SK-N-SH (cell line): ENCODE results near the gene SHE. TPM values are rescaled to one million over a fixed set of nuclear protein-coding genes. Genes with fewer than 3 reads are reported as not detected.

Source experiments
- CTCF ChIA-PET: fragments of 300-600, 350-600 bp; formaldehyde crosslinking; extraction: SDS; loops from one replicate; lab custom pipeline; 2021; lab: Yijun Ruan, JAX
- POLR2A ChIA-PET: fragments of 350-600 bp; sonication (Branson Sonifier 250); formaldehyde crosslinking; extraction: SDS; loops from one replicate; lab custom pipeline; 2020; ENCODE audit warnings: antibody characterized with exemption, inconsistent platforms; lab: Yijun Ruan, JAX
- DNase-seq: peaks from one replicate; pipeline ENCODE4 v3.0.0; 2012
- H2AFZ ChIP-seq: fragments of 200-600 bp; sonication (generic); 2 replicates; pipeline ENCODE4 v1.8.1; 2016; ENCODE audit warnings: antibody characterized with exemption, mild to moderate bottlenecking, low read depth
- H3F3A ChIP-seq: fragments of 200-600 bp; sonication (generic); replicated peaks from 2 replicates; pipeline ENCODE3; 2016; ENCODE audit warnings: antibody characterized with exemption, mild to moderate bottlenecking; ENCODE audit not compliant: insufficient read depth
- H3K27ac ChIP-seq, 2 experiments: fragments of 200-500 bp in 1 of 2; fragments of 200-600 bp in 1 of 2; sonication (Bioruptor generic) in 1 of 2; sonication (generic), shearing (Covaris generic) in 1 of 2; 2 replicates each; pipeline versions ENCODE4 v1.5.1 to v1.6.1; 2014 to 2016; ENCODE audit warnings: low read depth in 2 of 2, inconsistent platforms in 1 of 2, low read length in 1 of 2, mild to moderate bottlenecking in 1 of 2, mixed read lengths in 1 of 2
- H3K27me3 ChIP-seq: fragments of 200-600 bp; sonication (generic), shearing (Covaris generic); 2 replicates; pipeline ENCODE4 v1.6.1; 2016; ENCODE audit warnings: mixed run types; ENCODE audit not compliant: insufficient read depth
- H3K36me3 ChIP-seq, 2 experiments: fragments of 200-500 bp in 1 of 2; fragments of 200-600 bp in 1 of 2; sonication (Bioruptor generic) in 1 of 2; sonication (generic) in 1 of 2; replicated peaks in 1 of 2; 2 replicates each; pipeline versions ENCODE3 to v1.5.1; 2014 to 2016; ENCODE audit warnings: low read length in 1 of 2, mild to moderate bottlenecking in 1 of 2; ENCODE audit not compliant: insufficient read depth in 2 of 2, control insufficient read depth in 1 of 2
- H3K4me1 ChIP-seq, 2 experiments: fragments of 200-500 bp in 1 of 2; fragments of 200-600 bp in 1 of 2; sonication (Bioruptor generic) in 1 of 2; sonication (generic), shearing (Covaris generic) in 1 of 2; 2 replicates each; pipeline versions ENCODE4 v1.5.1 to v1.6.1; 2014 to 2016; ENCODE audit warnings: low read depth in 1 of 2, low read length in 1 of 2, mixed run types in 1 of 2; ENCODE audit not compliant: insufficient read depth in 2 of 2, control insufficient read depth in 1 of 2
- H3K4me2 ChIP-seq: fragments of 200-600 bp; sonication (generic), shearing (Covaris generic); 2 replicates; pipeline ENCODE4 v1.6.1; 2017; ENCODE audit warnings: mixed run types
- H3K4me3 ChIP-seq, 2 experiments: fragments of 200-500 bp in 1 of 2; fragments of 200-600 bp in 1 of 2; sonication (Bioruptor generic) in 1 of 2; sonication (generic), shearing (Covaris generic) in 1 of 2; 2 replicates each; pipeline versions ENCODE4 v1.5.1 to v1.8.1; 2014 to 2016; ENCODE audit warnings: low read depth in 2 of 2, inconsistent platforms in 1 of 2, low read length in 1 of 2, mild to moderate bottlenecking in 1 of 2, mixed read lengths in 1 of 2, moderate library complexity in 1 of 2
- H3K79me2 ChIP-seq: fragments of 200-600 bp; sonication (generic); 2 replicates; pipeline ENCODE4 v1.8.1; 2017; ENCODE audit warnings: mild to moderate bottlenecking; ENCODE audit not compliant: insufficient read depth
- H3K9ac ChIP-seq: fragments of 200-600 bp; sonication (generic); 2 replicates; pipeline ENCODE4 v1.6.1; 2017; ENCODE audit warnings: mixed run types
- H3K9me2 ChIP-seq: fragments of 200-600 bp; sonication (generic); 2 replicates; pipeline ENCODE4 v1.6.1; 2017; ENCODE audit warnings: mixed run types
- H3K9me3 ChIP-seq: fragments of 200-600 bp; sonication (generic); 2 replicates; pipeline ENCODE4 v1.6.1; 2017; ENCODE audit warnings: mixed run types, mild to moderate bottlenecking, moderate library complexity
- H4K20me1 ChIP-seq: fragments of 200-600 bp; sonication (generic); 2 replicates; pipeline ENCODE4 v1.6.1; 2017; ENCODE audit warnings: mild to moderate bottlenecking, mixed run types; ENCODE audit not compliant: insufficient read depth
- EP300 ChIP-seq, 2 experiments: IDR thresholded peaks; 2 replicates each; pipeline versions ENCODE4 v1.4.0 to v1.6.1; 2012; ENCODE audit warnings: borderline replicate concordance in 1 of 2, low read depth in 1 of 2, low read length in 1 of 2
- FOSL2 ChIP-seq: IDR thresholded peaks from 2 replicates; pipeline ENCODE4 v1.4.0; 2012; ENCODE audit warnings: low read depth, mild to moderate bottlenecking, moderate library complexity, borderline replicate concordance
- FOXJ3 ChIP-seq: sonication (generic); formaldehyde crosslinking; IDR thresholded peaks from 2 replicates; pipeline ENCODE4 v1.5.1; 2020; ENCODE audit warnings: mild to moderate bottlenecking, missing genetic modification reagents
- FOXM1 ChIP-seq: IDR thresholded peaks from 2 replicates; pipeline ENCODE4 v1.4.0; 2012; ENCODE audit warnings: low read depth, mild to moderate bottlenecking
- GATA2 ChIP-seq: sonication (generic); formaldehyde crosslinking; IDR thresholded peaks from 2 replicates; pipeline ENCODE4 v1.5.0; 2020; ENCODE audit warnings: mild to moderate bottlenecking, missing genetic modification reagents
- MEF2A ChIP-seq: IDR thresholded peaks from 2 replicates; pipeline ENCODE4 v1.4.0; 2012; ENCODE audit warnings: low read depth, borderline replicate concordance
- MXI1 ChIP-seq: IDR thresholded peaks from 2 replicates; pipeline ENCODE4 v1.6.1; 2012; ENCODE audit warnings: mild to moderate bottlenecking, low read depth, low read length, improper control_type of control experiment
- RAD21 ChIP-seq: IDR thresholded peaks from 2 replicates; pipeline ENCODE4 v1.6.1; 2012; ENCODE audit warnings: mild to moderate bottlenecking, low read length
- RCOR1 ChIP-seq: fragments of 150-350 bp; IDR thresholded peaks from 2 replicates; pipeline ENCODE4 v1.6.1; 2017; ENCODE audit warnings: antibody characterized with exemption, low read length
- RXRA ChIP-seq: IDR thresholded peaks from 2 replicates; pipeline ENCODE4 v1.4.0; 2012; ENCODE audit warnings: low read depth, mild to moderate bottlenecking, borderline replicate concordance
- TCF12 ChIP-seq: IDR thresholded peaks from 2 replicates; pipeline ENCODE4 v1.4.0; 2012
- WGBS: methylation state at CpG from one replicate; pipeline ENCODE4 v1.1.6; 2017; ENCODE audit warnings: low lambda C conversion rate; 5-methylcytosine and 5-hydroxymethylcytosine counted together
- polyA plus RNA-seq, 3 experiments: library from polyadenylated mRNA; depleted of rRNA; stranded (reverse); fragments of >200 nt; gene quantifications; 2 replicates each; pipeline ENCODE4 v1.2.3, GENCODE V29; 2012
- TF ChIP-seq, protein P1 (sequence below): IDR thresholded peaks from 2 replicates; pipeline ENCODE4 v1.6.1; 2012; ENCODE audit warnings: mild to moderate bottlenecking, low read depth, low read length, moderate library complexity
- TF ChIP-seq, protein P2 (sequence below): fragments of 150-350 bp; IDR thresholded peaks from 2 replicates; pipeline ENCODE4 v1.6.1; 2017; ENCODE audit warnings: antibody characterized with exemption, low read length, low read depth, borderline replicate concordance

SHE gene
- polyA plus RNA-seq, 1 of the 3 experiments (the other 2 are of a cell fraction), result not detected

DNA sequence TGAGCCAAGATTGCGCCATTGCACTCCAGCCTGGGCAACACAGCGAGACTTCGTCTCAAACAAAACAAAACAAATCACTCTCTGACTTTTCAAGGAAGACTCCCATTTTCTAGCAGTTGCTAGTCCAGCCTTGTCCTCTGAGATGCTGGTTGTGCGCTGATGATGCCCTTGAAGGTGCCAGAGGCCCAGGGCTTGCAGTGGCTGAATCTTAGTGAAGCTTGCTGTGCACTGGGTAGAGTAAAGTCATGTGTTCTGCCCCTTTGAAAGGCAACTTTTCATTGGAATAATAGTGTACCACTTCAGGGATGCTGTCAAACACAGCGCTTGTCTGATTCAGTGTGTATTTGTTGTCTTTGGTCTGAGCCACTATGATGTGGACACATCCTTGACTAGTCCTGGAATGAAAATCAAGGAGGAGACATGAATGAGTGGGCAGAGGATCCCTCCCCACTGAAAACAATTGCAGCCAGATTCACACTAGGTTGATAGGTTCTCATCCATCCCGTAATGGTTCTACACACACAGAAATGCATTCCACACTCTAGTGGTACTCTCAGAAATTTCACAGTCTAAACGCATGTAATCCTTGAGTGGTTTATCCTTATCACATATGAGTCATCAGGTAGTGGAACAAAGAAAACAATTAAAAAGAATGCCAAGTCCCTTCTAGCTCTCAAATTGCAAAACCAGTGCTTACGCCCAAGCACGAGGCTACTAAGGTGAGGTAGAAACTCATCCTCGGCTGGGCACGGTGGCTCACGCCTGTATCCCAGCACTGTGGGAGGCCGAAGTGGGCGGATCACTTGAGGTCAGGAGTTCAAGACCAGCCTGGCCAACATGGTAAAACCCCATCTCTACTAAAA is 18.0 kb downstream of the SHE start:
- WGBS, result 81% methylated on average over 14 of the region's 14 CpGs
- Histone ChIP-seq H3K9me3 (no peaks in the 10 kb centered on the region), H3F3A (no peaks in the 10 kb centered on the region), H2AFZ (no peak overlapping the region), H3K36me3 (no peaks in the 10 kb centered on the region), H4K20me1 (no peaks in the 10 kb centered on the region), H3K4me1 (peaks cover 5 to 18% of the 10 kb centered on the region in 2 experiments; a peak in 2 of 4 replicates), H3K9ac (no peak overlapping the region), H3K9me2 (no peaks in the 10 kb centered on the region), H3K27ac (no peak overlapping the region), H3K27me3 (0 out of 2 replicates have a peak, but pooled peaks cover 5% of the 10 kb centered on the region), H3K4me3 (no peak overlapping the region), H3K4me2 (no peak overlapping the region), H3K79me2 (no peaks in the 10 kb centered on the region)
- ChIA-PET POLR2A (no interaction called here), CTCF (interaction anchor here (1.1 to 9.8 kb wide), 2 partner anchors 11 to 64 kb away, joined by 3 to 187 read pairs; no protein-coding TSS in a partner anchor)
- DNase-seq, result no peak
- TF ChIP-seq GATA2 (CRISPR knock-in tag), result no peak
- TF ChIP-seq RCOR1, result no peak
- TF ChIP-seq RXRA, result no peak
- no peak for TF ChIP-seq FOXJ3 (CRISPR knock-in tag)
- TF ChIP-seq FOXM1, result no peak
- no peak for TF ChIP-seq EP300 (IDR thresholded peaks at IDR 0.05; ENCODE audit: borderline replicate concordance in 1 of 2, low read depth in 1 of 2, low read length in 1 of 2)
- TF ChIP-seq FOSL2, result no peak
- TF ChIP-seq MXI1, result no peak
- TF ChIP-seq, protein P1, sequence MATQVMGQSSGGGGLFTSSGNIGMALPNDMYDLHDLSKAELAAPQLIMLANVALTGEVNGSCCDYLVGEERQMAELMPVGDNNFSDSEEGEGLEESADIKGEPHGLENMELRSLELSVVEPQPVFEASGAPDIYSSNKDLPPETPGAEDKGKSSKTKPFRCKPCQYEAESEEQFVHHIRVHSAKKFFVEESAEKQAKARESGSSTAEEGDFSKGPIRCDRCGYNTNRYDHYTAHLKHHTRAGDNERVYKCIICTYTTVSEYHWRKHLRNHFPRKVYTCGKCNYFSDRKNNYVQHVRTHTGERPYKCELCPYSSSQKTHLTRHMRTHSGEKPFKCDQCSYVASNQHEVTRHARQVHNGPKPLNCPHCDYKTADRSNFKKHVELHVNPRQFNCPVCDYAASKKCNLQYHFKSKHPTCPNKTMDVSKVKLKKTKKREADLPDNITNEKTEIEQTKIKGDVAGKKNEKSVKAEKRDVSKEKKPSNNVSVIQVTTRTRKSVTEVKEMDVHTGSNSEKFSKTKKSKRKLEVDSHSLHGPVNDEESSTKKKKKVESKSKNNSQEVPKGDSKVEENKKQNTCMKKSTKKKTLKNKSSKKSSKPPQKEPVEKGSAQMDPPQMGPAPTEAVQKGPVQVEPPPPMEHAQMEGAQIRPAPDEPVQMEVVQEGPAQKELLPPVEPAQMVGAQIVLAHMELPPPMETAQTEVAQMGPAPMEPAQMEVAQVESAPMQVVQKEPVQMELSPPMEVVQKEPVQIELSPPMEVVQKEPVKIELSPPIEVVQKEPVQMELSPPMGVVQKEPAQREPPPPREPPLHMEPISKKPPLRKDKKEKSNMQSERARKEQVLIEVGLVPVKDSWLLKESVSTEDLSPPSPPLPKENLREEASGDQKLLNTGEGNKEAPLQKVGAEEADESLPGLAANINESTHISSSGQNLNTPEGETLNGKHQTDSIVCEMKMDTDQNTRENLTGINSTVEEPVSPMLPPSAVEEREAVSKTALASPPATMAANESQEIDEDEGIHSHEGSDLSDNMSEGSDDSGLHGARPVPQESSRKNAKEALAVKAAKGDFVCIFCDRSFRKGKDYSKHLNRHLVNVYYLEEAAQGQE, result no peak
- TF ChIP-seq MEF2A, result no peak
- TF ChIP-seq TCF12, result no peak
- TF ChIP-seq, protein P2, sequence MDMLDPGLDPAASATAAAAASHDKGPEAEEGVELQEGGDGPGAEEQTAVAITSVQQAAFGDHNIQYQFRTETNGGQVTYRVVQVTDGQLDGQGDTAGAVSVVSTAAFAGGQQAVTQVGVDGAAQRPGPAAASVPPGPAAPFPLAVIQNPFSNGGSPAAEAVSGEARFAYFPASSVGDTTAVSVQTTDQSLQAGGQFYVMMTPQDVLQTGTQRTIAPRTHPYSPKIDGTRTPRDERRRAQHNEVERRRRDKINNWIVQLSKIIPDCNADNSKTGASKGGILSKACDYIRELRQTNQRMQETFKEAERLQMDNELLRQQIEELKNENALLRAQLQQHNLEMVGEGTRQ, result no peak
- no peak for TF ChIP-seq RAD21
